Measurements from ENCODE around the gene IFFO2. TPM values are rescaled to one million over a fixed set of nuclear protein-coding genes. Genes with fewer than 3 reads are reported as not detected.

Gene IFFO2
- total RNA-seq, 1 donor from 2014 or later = 20.6 TPM

GRCh38 chr1:18922319-18922726 is 34.2 kb downstream of the IFFO2 start:
- intact Hi-C loops (cut with micrococcal nuclease) = loop anchor here (5.0 kb wide), 1 partner anchor 175 kb away; no protein-coding TSS in a partner anchor

- intact Hi-C loops (cut with micrococcal nuclease) = loop anchor here (5.0 kb wide), 1 partner anchor 176 kb away; no protein-coding TSS in a partner anchor
Observed at GRCh38 chr1:18921516-18922251, 34.8 kb downstream of the IFFO2 start.

- intact Hi-C loops (cut with micrococcal nuclease) = loop anchor here (5.0 kb wide), 1 partner anchor 176 kb away; no protein-coding TSS in a partner anchor
Observed at GRCh38 chr1:18920931-18921330, 35.5 kb downstream of the IFFO2 start.

GRCh38 chr1:18919956-18920355 is 36.5 kb downstream of the IFFO2 start:
- intact Hi-C loops (cut with micrococcal nuclease) = loop anchor here (5.0 kb wide), 1 partner anchor 177 kb away; no protein-coding TSS in a partner anchor

- intact Hi-C loops (cut with micrococcal nuclease) = no loop called here
Observed at GRCh38 chr1:18919197-18919905, 37.1 kb downstream of the IFFO2 start.

GRCh38 chr1:18918417-18918816 is 38.1 kb downstream of the IFFO2 start:
- intact Hi-C loops (cut with micrococcal nuclease) = no loop called here

- intact Hi-C loops (cut with micrococcal nuclease) = no loop called here
Observed at GRCh38 chr1:18917071-18917799, 39.2 kb downstream of the IFFO2 start.

GRCh38 chr1:18915341-18915740 is 41.1 kb downstream of the IFFO2 start:
- intact Hi-C loops (cut with micrococcal nuclease) = no loop called here

- intact Hi-C loops (cut with micrococcal nuclease) = loop anchor here (1.0 to 2.0 kb wide), 3 partner anchors 14 to 98 kb away; no protein-coding TSS in a partner anchor
Observed at GRCh38 chr1:18913065-18913835, 43.2 kb downstream of the IFFO2 start.

GRCh38 chr1:18912550-18912949 is 43.9 kb downstream of the IFFO2 start:
- intact Hi-C loops (cut with micrococcal nuclease) = loop anchor here (2.0 kb wide), 1 partner anchor 14 kb away; no protein-coding TSS in a partner anchor

GRCh38 chr1:18908911-18909771 is 47.3 kb downstream of the IFFO2 start:
- intact Hi-C loops (cut with micrococcal nuclease) = no loop called here

GRCh38 chr1:18907917-18908845 is 48.3 kb downstream of the IFFO2 start:
- intact Hi-C loops (cut with micrococcal nuclease) = loop anchor here (1.0 kb wide), 6 partner anchors 64 to 333 kb away; no protein-coding TSS in a partner anchor

GRCh38 chr1:18907021-18907916 is 49.2 kb downstream of the IFFO2 start:
- intact Hi-C loops (cut with micrococcal nuclease) = loop anchor here (1.0 kb wide), 6 partner anchors 65 to 334 kb away; no protein-coding TSS in a partner anchor

- intact Hi-C loops (cut with micrococcal nuclease) = loop anchor here (2.0 to 5.0 kb wide), 3 partner anchors 409 to 744 kb away; partner anchors contain the start of genes AKR7A2 and SLC66A1
Observed at GRCh38 chr1:18903291-18903756, 53.2 kb downstream of the IFFO2 start.

- intact Hi-C loops (cut with micrococcal nuclease) = loop anchor here (1.0 to 5.0 kb wide), 13 partner anchors 25 to 745 kb away; partner anchors contain the start of genes AKR7A2, EMC1, IFFO2 and MRTO4
Observed at GRCh38 chr1:18902523-18903290, 53.8 kb downstream of the IFFO2 start, which contains the start of gene ALDH4A1. ALDH4A1 (minus strand) TSS chr1:18902555; CDS start chr1:18902523, 32 bp downstream.

- intact Hi-C loops (cut with micrococcal nuclease) = loop anchor here (1.0 to 5.0 kb wide), 13 partner anchors 25 to 745 kb away; partner anchors contain the start of genes AKR7A2, EMC1, IFFO2 and MRTO4
Observed at GRCh38 chr1:18901952-18902522, 54.4 kb downstream of the IFFO2 start.
